Measurements from ENCODE around the gene PET100.

PET100 gene

DNA sequence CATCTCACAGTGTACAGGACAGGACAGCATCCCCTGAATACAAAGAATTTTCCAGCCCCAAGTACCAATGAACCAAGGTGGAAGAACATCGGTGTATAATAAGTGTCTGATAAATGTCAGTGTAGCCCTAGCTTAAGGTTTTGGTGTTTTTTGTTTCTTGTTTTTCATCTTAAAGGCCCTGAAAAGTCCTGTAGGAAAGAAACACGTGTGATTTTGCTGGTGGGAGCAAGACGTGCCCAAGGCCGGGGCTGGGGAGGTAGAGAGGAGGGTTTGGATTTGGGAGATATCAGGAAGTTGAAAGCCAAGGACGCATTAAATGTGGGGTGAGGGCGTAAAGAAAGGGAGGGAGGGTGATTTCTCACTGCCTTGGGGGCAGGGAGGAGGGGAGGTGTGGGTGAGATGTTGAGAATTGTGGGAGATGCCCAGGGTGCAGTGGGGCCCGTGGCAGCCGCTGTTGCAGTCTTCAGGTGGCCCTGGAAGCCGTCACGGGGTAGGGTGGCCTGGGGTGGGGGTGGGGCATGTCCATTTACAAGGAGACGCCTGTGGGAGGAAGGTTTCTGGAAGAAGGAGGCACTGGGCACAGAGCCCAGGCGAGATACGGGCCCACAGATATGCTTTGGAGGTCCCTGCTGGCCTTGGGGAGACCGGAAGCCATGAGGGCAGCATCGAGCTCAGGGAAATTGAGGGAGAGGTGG, 27.2 kb upstream of the PET100 start:
- no peak overlapping the region for H3K4me2 ChIP-seq
- no peak for TF ChIP-seq Cebpa-rat (IDR thresholded peaks at IDR 0.05)
- H3K9me3 ChIP-seq, result peaks cover 7% of the 10 kb centered on the region; the same call in 1 of the 2 replicates
- H3K9ac ChIP-seq, result no peak overlapping the region
- peaks cover 15% of the 10 kb centered on the region for H4K20me1 ChIP-seq
- no peak overlapping the region for H3K27ac ChIP-seq
- no peaks in the 10 kb centered on the region for H3K4me1 ChIP-seq
- peaks cover 26% of the 10 kb centered on the region for H3K27me3 ChIP-seq
- no peaks in the 10 kb centered on the region for H3K36me3 ChIP-seq
- H3K4me3 ChIP-seq, result no peak overlapping the region

- Histone ChIP-seq H3K36me3 (no peaks in the 10 kb centered on the region), H3K9ac (no peak overlapping the region), H3K27ac (no peak overlapping the region), H4K20me1 (peaks cover 9% of the 10 kb centered on the region), H3K4me1 (no peaks in the 10 kb centered on the region), H3K27me3 (peaks cover 20% of the 10 kb centered on the region), H3K4me3 (no peak overlapping the region), H3K4me2 (no peak overlapping the region), H3K9me3 (peaks cover 7% of the 10 kb centered on the region; the same call in 1 of the 2 replicates)
- TF ChIP-seq Cebpa-rat (IDR thresholded peaks at IDR 0.05), result no peak
Observed at GRCh38 chr19:7602935-7603497, 26.6 kb upstream of the PET100 start.

- H3K4me1 ChIP-seq, result no peaks in the 10 kb centered on the region
- no peak overlapping the region for H3K4me3 ChIP-seq
- no peaks in the 10 kb centered on the region for H3K36me3 ChIP-seq
- H3K9ac ChIP-seq, result no peak overlapping the region
- no peak overlapping the region for H3K27ac ChIP-seq
- no peak for TF ChIP-seq Cebpa-rat (IDR thresholded peaks at IDR 0.05)
- peaks cover 11% of the 10 kb centered on the region for H3K27me3 ChIP-seq
- H3K9me3 ChIP-seq, result peaks cover 7% of the 10 kb centered on the region; the same call in 1 of the 2 replicates
- no peaks in the 10 kb centered on the region for H4K20me1 ChIP-seq
- H3K4me2 ChIP-seq, result no peak overlapping the region
Observed at GRCh38 chr19:7603919-7604318, 25.7 kb upstream of the PET100 start.

GRCh38 chr19:7605490-7606222, 23.9 kb upstream of the PET100 start:
- Histone ChIP-seq H3K4me3 (no peak overlapping the region), H3K9ac (no peak overlapping the region), H4K20me1 (no peaks in the 10 kb centered on the region), H3K27me3 (peaks cover 10% of the 10 kb centered on the region; the same call in 1 of the 2 replicates), H3K9me3 (peaks cover 7% of the 10 kb centered on the region; the same call in 1 of the 2 replicates), H3K4me1 (no peaks in the 10 kb centered on the region), H3K4me2 (no peak overlapping the region), H3K27ac (no peak overlapping the region), H3K36me3 (no peaks in the 10 kb centered on the region)
- no peak for TF ChIP-seq Cebpa-rat (IDR thresholded peaks at IDR 0.05)

DNA sequence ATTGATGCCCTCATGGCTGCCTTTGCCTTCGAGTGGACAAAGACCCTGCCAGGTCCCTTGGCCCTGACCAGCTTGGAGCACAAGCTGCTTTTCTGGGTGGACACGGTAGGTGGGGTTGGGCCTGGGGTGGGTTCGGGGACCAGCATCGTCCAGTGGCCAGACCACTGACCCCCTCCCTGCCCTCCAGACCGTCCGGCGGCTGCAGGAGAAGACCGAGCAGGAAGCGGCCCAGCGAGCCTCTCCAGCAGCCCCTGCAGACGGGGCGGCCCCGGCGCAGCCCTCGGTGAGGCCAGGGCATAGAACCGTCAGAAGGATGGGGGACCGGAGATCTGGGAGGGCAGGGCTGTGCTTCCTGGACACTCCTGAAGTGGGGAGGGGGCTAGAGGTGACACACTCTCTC, 23.3 kb upstream of the PET100 start:
- no peak for TF ChIP-seq Cebpa-rat (IDR thresholded peaks at IDR 0.05)
- no peak overlapping the region for H3K4me2 ChIP-seq
- H3K27ac ChIP-seq, result no peak overlapping the region
- H3K4me1 ChIP-seq, result no peaks in the 10 kb centered on the region
- no peaks in the 10 kb centered on the region for H3K36me3 ChIP-seq
- no peaks in the 10 kb centered on the region for H4K20me1 ChIP-seq
- H3K9ac ChIP-seq, result no peak overlapping the region
- peaks cover 10% of the 10 kb centered on the region; the same call in 1 of the 2 replicates for H3K27me3 ChIP-seq
- peaks cover 7% of the 10 kb centered on the region; the same call in 1 of the 2 replicates for H3K9me3 ChIP-seq
- H3K4me3 ChIP-seq, result no peak overlapping the region

GRCh38 chr19:7607212-7607873, 22.2 kb upstream of the PET100 start:
- Histone ChIP-seq H4K20me1 (0 out of 2 replicates have a peak, but pooled peaks cover 5% of the 10 kb centered on the region), H3K9ac (no peak overlapping the region), H3K9me3 (peaks cover 7% of the 10 kb centered on the region; the same call in 1 of the 2 replicates), H3K36me3 (no peaks in the 10 kb centered on the region), H3K4me1 (no peaks in the 10 kb centered on the region), H3K27me3 (peaks cover 7% of the 10 kb centered on the region; the same call in 1 of the 2 replicates), H3K4me3 (no peak overlapping the region), H3K27ac (no peak overlapping the region), H3K4me2 (no peak overlapping the region)
- no peak for TF ChIP-seq Cebpa-rat (IDR thresholded peaks at IDR 0.05)

GRCh38 chr19:7607874-7608560, 21.6 kb upstream of the PET100 start:
- Histone ChIP-seq H3K36me3 (no peaks in the 10 kb centered on the region), H3K9ac (no peak overlapping the region), H3K9me3 (peaks cover 7% of the 10 kb centered on the region; the same call in 1 of the 2 replicates), H3K27ac (no peak overlapping the region), H3K4me1 (no peaks in the 10 kb centered on the region), H3K27me3 (peaks cover 4% of the 10 kb centered on the region; the same call in 1 of the 2 replicates), H3K4me2 (no peak overlapping the region), H4K20me1 (0 out of 2 replicates have a peak, but pooled peaks cover 5% of the 10 kb centered on the region), H3K4me3 (no peak overlapping the region)
- no peak for TF ChIP-seq Cebpa-rat (IDR thresholded peaks at IDR 0.05)

- no peak overlapping the region for H3K9ac ChIP-seq
- H3K27ac ChIP-seq, result no peak overlapping the region
- peaks cover 1% of the 10 kb centered on the region; the same call in 1 of the 2 replicates for H3K9me3 ChIP-seq
- no peak overlapping the region for H3K4me3 ChIP-seq
- H3K36me3 ChIP-seq, result no peaks in the 10 kb centered on the region
- H3K27me3 ChIP-seq, result no peaks in the 10 kb centered on the region
- no peak overlapping the region for H3K4me2 ChIP-seq
- H4K20me1 ChIP-seq, result 0 out of 2 replicates have a peak, but pooled peaks cover 5% of the 10 kb centered on the region
- no peaks in the 10 kb centered on the region for H3K4me1 ChIP-seq
- TF ChIP-seq Cebpa-rat (IDR thresholded peaks at IDR 0.05), result no peak
Observed at GRCh38 chr19:7610491-7611240, 18.9 kb upstream of the PET100 start.
